ENCODE measurements around the gene ZDHHC5.
"Not testable (repeated sequence)": the region's sequence is repeated elsewhere in the genome, so short reads cannot be mapped to it uniquely, and the experiment has no call there.

Gene ZDHHC5

DNA sequence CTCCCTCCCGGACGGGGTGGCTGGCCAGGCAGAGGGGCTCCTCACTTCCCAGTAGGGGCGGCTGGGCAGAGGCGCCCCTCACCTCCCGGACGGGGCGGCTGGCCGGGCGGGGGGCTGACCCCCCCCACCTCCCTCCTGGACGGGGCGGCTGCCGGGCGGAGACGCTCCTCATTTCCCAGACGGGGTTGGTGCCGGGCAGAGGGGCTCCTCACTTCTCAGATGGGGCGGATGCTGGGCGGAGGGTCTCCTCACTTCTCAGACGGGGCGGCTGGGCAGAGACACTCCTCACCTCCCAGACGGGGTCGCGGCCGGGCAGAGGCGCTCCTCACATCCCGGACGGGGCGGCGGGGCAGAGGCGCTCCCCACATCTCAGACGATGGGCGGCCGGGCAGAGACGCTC lies 48.8 kb downstream of the ZDHHC5 start:
- not testable (repeated sequence) for DNase-seq (ENCODE audit: insufficient read length, low spot score); FAIRE-seq

DNA sequence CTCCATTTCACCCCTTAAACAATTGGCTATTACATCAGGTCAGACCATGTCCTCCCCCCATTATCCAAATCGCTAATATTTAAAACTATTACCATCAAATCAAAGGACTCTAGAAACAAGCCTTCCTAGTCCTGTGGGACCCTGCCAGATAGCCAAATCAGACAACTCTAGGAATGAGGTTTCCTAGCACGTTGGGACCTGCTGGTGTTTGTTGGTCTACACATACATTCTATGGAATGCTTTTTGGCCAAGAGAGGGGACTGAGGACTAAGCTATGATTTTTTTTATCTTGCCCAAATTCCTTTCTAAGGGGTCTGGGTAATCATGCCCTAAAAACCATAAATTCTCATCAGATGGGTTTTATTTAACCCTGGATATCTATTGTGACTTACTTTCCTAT lies 59.3 kb downstream of the ZDHHC5 start:
- no peak for DNase-seq (ENCODE audit: insufficient read length, low spot score)
- peak; percentile 28 for FAIRE-seq

DNA sequence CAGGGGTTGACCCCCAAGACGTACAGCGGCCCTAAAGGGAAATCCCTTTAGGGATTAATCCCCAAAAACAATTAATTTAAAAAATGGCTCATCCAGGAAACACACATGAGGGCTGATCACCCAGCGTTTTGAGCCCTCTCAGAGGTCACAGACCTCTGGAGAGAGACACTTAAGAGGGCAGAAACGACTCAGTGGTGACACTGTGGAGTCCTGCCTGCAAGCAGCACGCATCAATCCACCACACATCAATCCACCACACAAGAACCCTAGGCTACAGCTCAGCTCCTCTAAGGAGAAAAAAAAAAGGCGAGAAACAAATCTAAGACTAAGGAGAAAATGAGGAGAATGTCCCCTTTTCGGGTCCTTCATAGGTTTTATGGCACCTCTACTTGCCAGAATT lies 60.9 kb downstream of the ZDHHC5 start:
- FAIRE-seq: no peak
- no peak for DNase-seq (ENCODE audit: insufficient read length, low spot score)

- DNase-seq (ENCODE audit: insufficient read length, low spot score): no peak
- no peak for FAIRE-seq
Observed at GRCh38 chr11:57729479-57729878, 61.6 kb downstream of the ZDHHC5 start.

DNA sequence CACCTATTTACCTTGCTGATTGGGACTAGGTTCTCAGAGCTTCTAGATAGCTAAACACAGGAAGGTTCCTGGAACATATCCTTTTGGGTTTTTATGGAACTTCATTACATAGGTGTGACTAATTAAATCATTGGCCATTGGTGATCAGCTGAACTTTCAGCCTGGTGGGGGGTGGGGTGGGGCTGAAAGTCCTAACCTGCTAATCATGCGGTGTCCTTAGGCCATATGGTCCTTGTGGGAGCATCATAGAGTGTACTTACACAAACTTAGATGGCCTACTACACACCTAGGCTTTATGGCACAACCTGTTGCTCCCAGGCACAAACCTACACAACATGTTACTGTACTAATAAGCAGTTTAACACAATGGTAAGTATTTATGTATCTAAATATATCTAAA lies 64.7 kb downstream of the ZDHHC5 start:
- FAIRE-seq (no peak), DNase-seq (ENCODE audit: insufficient read length, low spot score) (no peak)

GRCh38 chr11:57735619-57736298 lies 67.8 kb downstream of the ZDHHC5 start:
- DNase-seq (ENCODE audit: insufficient read length, low spot score) (no peak), FAIRE-seq (no peak)

GRCh38 chr11:57741132-57742086 lies 73.5 kb downstream of the ZDHHC5 start, which contains the start of gene SELENOH:
Gene SELENOH, plus strand, starts transcription at chr11:57741491. Its CDS starts 105 bp downstream, at chr11:57741596.
- peak; percentile 93 for FAIRE-seq
- peak; percentile 90 for DNase-seq (ENCODE audit: insufficient read length, low spot score)

- no peak for DNase-seq (ENCODE audit: insufficient read length, low spot score)
- FAIRE-seq: no peak
Observed at GRCh38 chr11:57742087-57742452, 74.2 kb downstream of the ZDHHC5 start.

DNA sequence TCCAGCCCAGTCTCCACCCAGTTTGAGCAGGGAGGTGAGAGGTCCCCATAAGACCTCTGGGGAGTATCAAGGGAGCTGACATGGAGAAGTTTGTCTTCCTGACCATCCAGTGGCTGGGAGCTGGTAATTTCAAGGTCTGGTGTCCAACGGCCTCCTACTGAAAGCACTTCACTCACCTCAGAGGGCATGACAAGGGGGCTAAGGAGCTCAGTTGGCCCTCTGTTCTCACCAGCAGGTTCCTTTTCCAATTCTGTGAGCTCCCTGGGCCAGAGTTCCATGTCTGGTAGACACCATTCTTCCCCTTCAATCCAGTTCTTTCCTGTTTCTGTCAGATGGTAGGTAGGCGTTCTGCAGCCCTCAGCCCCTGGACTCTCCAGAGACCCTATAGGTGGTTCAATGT lies 76.4 kb downstream of the ZDHHC5 start:
- FAIRE-seq (no peak), DNase-seq (ENCODE audit: insufficient read length, low spot score) (no peak)

DNA sequence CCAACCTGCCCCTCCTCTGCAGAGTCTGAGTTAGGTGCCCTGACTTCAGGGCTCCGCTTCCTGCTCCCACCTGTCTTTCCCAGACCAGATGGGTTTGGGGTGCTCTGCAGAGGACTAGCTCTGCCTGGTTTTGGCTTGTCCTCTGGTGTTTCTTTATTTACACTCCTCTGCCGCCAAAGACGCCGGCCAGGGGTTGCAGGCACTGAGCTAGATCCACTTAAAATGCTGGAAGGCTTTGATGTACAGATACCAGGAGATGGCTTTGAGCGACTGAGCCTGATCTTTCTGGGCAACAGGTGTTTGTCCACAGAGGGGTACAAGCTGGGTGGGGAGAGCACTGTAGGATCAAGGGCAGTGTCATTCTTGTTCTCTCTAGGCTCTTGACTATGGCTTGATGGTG lies 77.3 kb downstream of the ZDHHC5 start:
- FAIRE-seq (no peak), DNase-seq (ENCODE audit: insufficient read length, low spot score) (no peak)

- DNase-seq (ENCODE audit: insufficient read length, low spot score) (no peak), FAIRE-seq (no peak)
Observed at GRCh38 chr11:57746920-57747319, 79.0 kb downstream of the ZDHHC5 start.
